ENCODE data around the gene CRB2.

- TF ChIP-seq POLR2AphosphoS5 (IDR thresholded peaks at IDR 0.05), result no peak
- no peak for TF ChIP-seq CTCF (IDR thresholded peaks at IDR 0.05)
Observed at GRCh38 chr9:123338710-123339665, 17.0 kb upstream of the CRB2 start.
